K562 (cell line): Measurements from ENCODE around the gene PTOV1. TPM values are rescaled to one million over a fixed set of nuclear protein-coding genes. Genes with fewer than 3 reads are reported as not detected.

ENCODE experiments used
- ATF2 ChIP-seq: sonication (generic); formaldehyde crosslinking; IDR thresholded peaks from 2 replicates; pipeline ENCODE4 v1.8.1; 2022; ENCODE audit warnings: missing genetic modification reagents
- CGGBP1 ChIP-seq: fragments of 250-450 bp; sonication (Bioruptor Pico); IDR thresholded peaks from 2 replicates; pipeline ENCODE4 v1.9.0; 2021; ENCODE audit warnings: mild to moderate bottlenecking
- FOXK2 ChIP-seq, 2 experiments: fragments of 450-650 bp; IDR thresholded peaks in 1 of 2; conservative IDR thresholded peaks in 1 of 2; 2 replicates each; pipeline ENCODE4 v1.6.1; 2016; ENCODE audit warnings: low read depth in 2 of 2, mild to moderate bottlenecking in 1 of 2
- GTF2E2 ChIP-seq: fragments of 200-800 bp; sonication (Bioruptor generic); IDR thresholded peaks from 2 replicates; pipeline ENCODE4 v1.6.1; 2016; ENCODE audit warnings: missing genetic modification characterization, missing compliant biosample characterization
- HDAC2 ChIP-seq: fragments of 450-650 bp; IDR thresholded peaks from 2 replicates; pipeline ENCODE4 v1.6.1; 2016; ENCODE audit warnings: mild to moderate bottlenecking
- PHB ChIP-seq: fragments of 250-450 bp; sonication (Bioruptor Pico); IDR thresholded peaks from 2 replicates; pipeline ENCODE4 v1.5.0; 2021
- POLR2H ChIP-seq: IDR thresholded peaks from 2 replicates; pipeline ENCODE4 v1.6.1; 2016; ENCODE audit warnings: missing genetic modification characterization, low read depth, mild to moderate bottlenecking, control low read depth, missing compliant biosample characterization, moderate library complexity
- RCOR1 ChIP-seq, 2 experiments: IDR thresholded peaks; 2 replicates each; pipeline ENCODE4 v1.6.1; 2012; ENCODE audit warnings: low read depth in 2 of 2, low read length in 2 of 2, borderline replicate concordance in 1 of 2, improper control_type of control experiment in 1 of 2
- TARDBP ChIP-seq: fragments of 450-650 bp; IDR thresholded peaks from 2 replicates; pipeline ENCODE4 v1.6.1; 2016
- TRIM24 ChIP-seq, 2 experiments: fragments of 450-650 bp; IDR thresholded peaks; 2 replicates each; pipeline ENCODE4 v1.6.1; 2016
- ZFP1 ChIP-seq: fragments of 450-650 bp; formaldehyde crosslinking; IDR thresholded peaks from 2 replicates; pipeline ENCODE4 v1.4.0; 2020; ENCODE audit warnings: mild to moderate bottlenecking, mixed read lengths
- ZFP36 ChIP-seq: fragments of 150-350 bp; IDR thresholded peaks from 2 replicates; pipeline ENCODE4 v1.6.1; 2018; ENCODE audit warnings: low read length, low read depth; ENCODE audit not compliant: partially characterized antibody
- ZNF3 ChIP-seq: fragments of 250-450 bp; sonication (Bioruptor Pico); IDR thresholded peaks from 2 replicates; pipeline ENCODE4 v1.5.0; 2021; ENCODE audit warnings: mild to moderate bottlenecking, moderate library complexity
- ZNF395 ChIP-seq: fragments of 200-800 bp; sonication (Bioruptor generic); IDR thresholded peaks from 2 replicates; pipeline ENCODE4 v1.6.1; 2017; ENCODE audit warnings: missing genetic modification characterization, missing compliant biosample characterization
- ZNF583 ChIP-seq: fragments of 250-450 bp; sonication (Bioruptor Pico); IDR thresholded peaks from 2 replicates; pipeline ENCODE4 v1.4.0; 2020
- polyA plus RNA-seq, 8 experiments: library from polyadenylated mRNA; depleted of rRNA in 4 of 8; stranded (reverse) in 5 of 8; unstranded in 3 of 8; fragments of >200 nt; fragmentation: Nextera tagmentation in 2 of 8; fragmentation: Illumina TruSeq in 1 of 8; extraction: Ambion mirVana in 2 of 8; extraction: Trizol in 1 of 8; gene quantifications; 2 replicates each; pipeline versions ENCODE4 v1.2.1 to v1.2.3, GENCODE V29; 2011 to 2014; ENCODE audit warnings: inconsistent platforms in 1 of 8, missing spikeins in 1 of 8
- total RNA-seq, 7 experiments: library from RNA; depleted of rRNA in 6 of 7; stranded (reverse); fragments of >200 nt in 6 of 7; fragmentation: Illumina TruSeq in 2 of 7; extraction: Trizol in 2 of 7; gene quantifications; 2 replicates each; pipeline versions ENCODE4 v1.2.1 to v1.2.3, GENCODE V29; 2011 to 2021; ENCODE audit warnings: low replicate concordance in 1 of 7
- TF ChIP-seq, protein P1 (sequence below), 2 experiments: fragments of 450-650 bp; formaldehyde crosslinking in 1 of 2; IDR thresholded peaks; 2 replicates each; pipeline versions ENCODE4 v1.4.0 to v1.6.1; 2014 to 2020; ENCODE audit warnings: mild to moderate bottlenecking in 2 of 2, borderline replicate concordance in 1 of 2, low read depth in 1 of 2

PTOV1 gene
- total and polyA plus RNA-seq, 9 of the 15 experiments (the other 6 are each of a cell fraction or from before 2014, with no cell fraction given), result 4.9 to 169 (median 43.5) TPM

DNA sequence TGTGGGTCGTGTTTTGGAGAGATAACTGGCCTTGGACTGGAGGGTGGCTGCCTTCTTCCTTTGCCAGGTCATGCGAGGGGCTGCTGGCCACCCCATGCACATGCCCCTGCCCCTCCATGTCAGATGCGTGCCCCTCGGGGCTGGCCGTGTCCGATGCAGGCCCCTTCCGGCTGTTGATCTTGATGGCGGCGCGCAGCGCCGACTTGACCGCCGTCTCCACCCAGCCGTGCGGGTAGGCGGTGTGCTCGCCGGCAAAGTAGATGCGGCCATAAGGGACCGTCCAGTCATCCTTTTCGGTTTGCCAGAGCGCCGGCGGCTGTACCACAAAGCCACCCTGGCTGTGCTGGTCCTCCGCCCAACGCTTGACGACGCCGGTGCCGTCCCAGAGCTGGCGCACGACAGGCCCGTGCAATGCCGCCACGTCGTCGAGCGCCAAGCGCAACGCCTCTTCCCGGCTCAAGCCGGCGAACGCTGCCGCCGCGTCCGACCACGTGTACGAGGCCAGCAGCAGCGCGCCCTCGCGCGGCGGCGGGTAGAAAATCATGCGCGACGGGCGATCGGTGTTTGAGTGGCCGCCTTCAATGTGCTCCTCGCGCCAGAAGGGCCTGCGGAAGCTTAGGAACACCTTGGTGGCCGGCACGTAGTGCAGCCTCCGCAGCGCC lies 38.9 kb downstream of the PTOV1 start (continued):
- peak; percentile 97 for TF ChIP-seq ZNF395 (CRISPR knock-in tag)
- TF ChIP-seq GTF2E2 (tag), result no peak
- peak; percentile 9 for TF ChIP-seq ZFP36
- TF ChIP-seq HDAC2, result peak; percentile 51; the same call in 1 of the 2 replicates
- TF ChIP-seq FOXK2 (conservative IDR thresholded peaks at IDR 0.05 in 1 of 2, IDR thresholded peaks at IDR 0.05 in 1 of 2; ENCODE audit: low read depth in 2 of 2), result peak; percentile 52 to 70; a peak in 2 of 4 replicates
- peak in 1 of 2 experiments; percentile 71; a peak in 2 of 4 replicates for TF ChIP-seq RCOR1 (IDR thresholded peaks at IDR 0.05; ENCODE audit: borderline replicate concordance in 1 of 2, low read depth in 2 of 2, low read length in 2 of 2)
- 0 out of 2 replicates have a peak, but pooled peaks have one; percentile 23 for TF ChIP-seq ZNF583
- TF ChIP-seq, protein P1, sequence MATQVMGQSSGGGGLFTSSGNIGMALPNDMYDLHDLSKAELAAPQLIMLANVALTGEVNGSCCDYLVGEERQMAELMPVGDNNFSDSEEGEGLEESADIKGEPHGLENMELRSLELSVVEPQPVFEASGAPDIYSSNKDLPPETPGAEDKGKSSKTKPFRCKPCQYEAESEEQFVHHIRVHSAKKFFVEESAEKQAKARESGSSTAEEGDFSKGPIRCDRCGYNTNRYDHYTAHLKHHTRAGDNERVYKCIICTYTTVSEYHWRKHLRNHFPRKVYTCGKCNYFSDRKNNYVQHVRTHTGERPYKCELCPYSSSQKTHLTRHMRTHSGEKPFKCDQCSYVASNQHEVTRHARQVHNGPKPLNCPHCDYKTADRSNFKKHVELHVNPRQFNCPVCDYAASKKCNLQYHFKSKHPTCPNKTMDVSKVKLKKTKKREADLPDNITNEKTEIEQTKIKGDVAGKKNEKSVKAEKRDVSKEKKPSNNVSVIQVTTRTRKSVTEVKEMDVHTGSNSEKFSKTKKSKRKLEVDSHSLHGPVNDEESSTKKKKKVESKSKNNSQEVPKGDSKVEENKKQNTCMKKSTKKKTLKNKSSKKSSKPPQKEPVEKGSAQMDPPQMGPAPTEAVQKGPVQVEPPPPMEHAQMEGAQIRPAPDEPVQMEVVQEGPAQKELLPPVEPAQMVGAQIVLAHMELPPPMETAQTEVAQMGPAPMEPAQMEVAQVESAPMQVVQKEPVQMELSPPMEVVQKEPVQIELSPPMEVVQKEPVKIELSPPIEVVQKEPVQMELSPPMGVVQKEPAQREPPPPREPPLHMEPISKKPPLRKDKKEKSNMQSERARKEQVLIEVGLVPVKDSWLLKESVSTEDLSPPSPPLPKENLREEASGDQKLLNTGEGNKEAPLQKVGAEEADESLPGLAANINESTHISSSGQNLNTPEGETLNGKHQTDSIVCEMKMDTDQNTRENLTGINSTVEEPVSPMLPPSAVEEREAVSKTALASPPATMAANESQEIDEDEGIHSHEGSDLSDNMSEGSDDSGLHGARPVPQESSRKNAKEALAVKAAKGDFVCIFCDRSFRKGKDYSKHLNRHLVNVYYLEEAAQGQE (IDR thresholded peaks at IDR 0.05; ENCODE audit: borderline replicate concordance), result peak; percentile 97
- TF ChIP-seq, protein P1 (CRISPR knock-in tag; IDR thresholded peaks at IDR 0.05; ENCODE audit: low read depth), result no peak; the same call in 1 of the 2 replicates
- no peak for TF ChIP-seq POLR2H (tag)
- no peak for TF ChIP-seq CGGBP1 (CRISPR knock-in tag)
- TF ChIP-seq ZFP1, result no peak
- TF ChIP-seq ZNF3 (CRISPR knock-in tag), result no peak
- TF ChIP-seq ATF2 (CRISPR knock-in tag), result peak; percentile 84
- 0 out of 2 replicates have a peak, but pooled peaks have one; percentile 10 for TF ChIP-seq PHB
- TF ChIP-seq TRIM24 (IDR thresholded peaks at IDR 0.05), result peak in 1 of 2 experiments; percentile 81; a peak in 2 of 4 replicates
- TF ChIP-seq TARDBP, result peak; percentile 73
